Inferior parietal cortex (tissue), 1 donor: Measurements from ENCODE around the gene EPHA1.

ENCODE experiments used
- DNase-seq: peaks from one replicate; pipeline ENCODE4 v3.0.0-alpha.2; 2016; ENCODE audit errors: extremely low spot score

Gene EPHA1

DNA sequence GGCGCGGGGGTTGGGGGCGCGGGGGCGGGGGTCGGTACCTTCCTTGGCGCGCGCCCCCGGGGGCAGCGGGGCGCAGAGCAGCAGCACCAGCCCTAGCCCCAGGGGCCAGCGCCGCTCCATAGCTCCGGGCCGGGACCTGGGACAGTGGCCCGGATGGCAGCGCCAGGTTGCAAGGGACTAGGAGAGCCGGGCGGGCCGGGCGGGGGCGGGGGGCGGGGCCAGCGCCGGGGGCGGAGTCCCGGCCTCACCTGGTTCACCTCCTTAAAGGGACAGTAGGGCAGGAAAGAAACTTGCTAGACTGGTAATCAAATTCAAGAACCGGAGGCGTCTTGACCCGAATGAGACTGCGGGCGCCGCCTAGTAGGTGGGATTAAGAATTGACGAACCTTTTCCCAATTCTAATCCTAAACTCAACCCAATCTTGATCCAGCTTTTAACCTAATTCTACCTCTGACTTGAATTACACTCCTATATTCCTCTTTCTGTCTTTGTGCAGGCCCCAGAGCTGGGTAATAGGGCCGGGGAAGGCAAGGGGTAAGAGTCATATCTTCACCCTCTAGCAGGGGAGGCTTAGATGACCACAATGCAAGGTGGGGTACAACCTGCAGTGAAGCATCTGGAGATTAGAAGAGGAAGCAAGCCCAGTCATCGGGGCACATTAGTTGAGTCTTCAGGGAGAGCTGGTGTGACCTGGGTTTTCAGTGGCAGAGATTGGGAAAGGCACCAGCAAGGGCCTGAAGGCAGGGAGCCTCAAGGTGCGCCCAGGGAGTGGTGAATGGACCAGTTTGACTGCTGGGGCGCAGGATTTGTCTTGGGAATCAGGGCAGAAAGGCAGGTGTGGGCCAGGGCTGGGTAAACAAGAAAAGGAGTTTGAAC lies at the start of gene EPHA1:
Gene EPHA1, minus strand, starts transcription at position 171 of the 876 bp plus-strand sequence. Its CDS starts 51 bp downstream, at position 120.
- no peak for DNase-seq

DNA sequence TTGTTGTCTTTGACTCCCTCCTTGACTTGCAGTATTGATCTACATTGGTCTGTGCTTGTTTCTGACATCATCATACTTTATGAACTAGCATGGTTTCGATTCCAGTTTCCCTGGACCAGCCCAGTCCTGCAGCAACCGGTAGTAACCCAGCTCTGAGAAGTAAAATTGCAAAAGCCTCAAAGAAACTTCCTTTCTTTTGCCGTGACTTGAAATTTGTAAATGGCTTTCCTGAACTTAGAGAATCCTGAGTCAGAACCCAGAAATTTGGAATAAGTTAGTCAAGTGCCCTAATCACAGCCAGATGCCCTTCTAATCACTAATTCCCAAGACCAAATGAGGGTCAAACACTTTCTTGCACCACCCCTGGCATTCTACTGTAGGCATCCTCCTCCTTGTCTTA lies 49.6 kb upstream of the EPHA1 start:
- no peak for DNase-seq

DNA sequence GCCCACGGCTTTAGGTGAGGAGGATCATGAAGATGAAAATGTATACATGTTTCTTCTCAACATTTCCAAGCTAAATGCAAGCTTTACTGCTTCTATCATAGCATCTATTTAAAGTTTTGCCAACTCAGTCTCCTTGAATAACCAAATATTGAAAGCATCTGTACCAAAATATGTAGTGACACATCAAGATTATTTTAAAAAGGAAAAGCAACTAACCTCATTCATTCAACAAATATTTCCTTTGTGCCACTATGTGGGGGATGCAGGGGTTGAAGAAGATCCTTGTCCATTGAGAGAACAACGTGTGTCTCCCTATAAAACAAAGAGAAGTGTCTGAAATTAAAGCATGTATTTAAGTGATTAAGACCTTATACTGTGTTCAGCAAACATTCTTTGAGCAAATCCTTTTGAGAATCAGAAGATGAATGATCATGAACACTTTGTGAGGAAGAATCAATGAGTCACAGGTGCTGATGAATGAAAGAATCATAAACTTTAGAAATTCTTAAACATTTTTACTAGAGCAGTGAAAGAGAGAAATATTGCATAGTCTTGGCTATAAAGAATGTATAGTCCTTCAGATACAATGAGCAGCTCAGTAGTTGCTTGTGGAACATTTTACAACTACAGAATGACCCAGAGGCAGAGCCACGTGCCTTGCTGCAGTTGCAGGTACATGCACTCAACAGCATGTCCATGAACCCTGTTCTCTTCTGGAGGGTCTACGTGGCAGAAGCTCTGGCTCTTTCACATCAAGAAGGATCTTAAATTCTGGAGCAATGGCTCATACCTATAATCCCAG lies 48.5 kb upstream of the EPHA1 start:
- no peak for DNase-seq

DNA sequence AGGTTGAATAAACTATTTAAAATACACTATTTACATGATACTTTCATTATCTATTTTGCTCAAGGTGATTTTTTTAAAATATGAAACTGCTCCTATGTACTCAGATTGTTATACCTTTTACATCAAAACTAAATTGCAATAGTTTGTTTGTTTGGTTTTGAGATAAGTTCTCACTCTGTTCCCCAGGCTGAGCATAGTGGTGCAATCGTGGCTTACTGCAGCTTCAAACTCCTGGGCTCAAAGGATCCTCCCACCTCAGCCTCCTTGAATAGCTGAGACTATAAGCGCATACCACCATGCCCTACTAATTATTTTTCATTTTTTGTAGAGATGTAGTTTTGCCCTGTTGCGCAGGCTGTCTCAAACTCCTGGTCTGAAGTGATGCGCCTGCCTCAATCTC lies 47.3 kb upstream of the EPHA1 start:
- DNase-seq = no peak

DNA sequence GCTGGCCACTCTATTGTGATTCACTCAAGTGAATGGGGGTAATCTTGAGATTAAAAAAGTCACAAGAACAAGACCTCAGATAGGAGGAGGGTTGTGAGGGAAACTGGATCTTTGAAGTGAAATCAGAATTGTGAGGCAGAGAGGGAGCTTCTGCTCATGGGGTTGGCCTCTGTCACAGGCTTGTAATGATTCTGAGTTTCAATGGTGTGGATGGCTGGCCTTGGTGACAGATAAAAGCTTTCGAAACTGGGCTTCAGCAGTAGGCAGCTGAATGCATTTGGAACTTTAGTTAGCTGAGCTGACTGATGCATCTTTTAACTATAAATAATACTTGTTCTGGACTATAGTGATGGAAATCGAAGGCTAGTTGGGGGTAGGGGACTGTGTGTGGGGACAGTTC lies 46.8 kb upstream of the EPHA1 start:
- no peak for DNase-seq

DNA sequence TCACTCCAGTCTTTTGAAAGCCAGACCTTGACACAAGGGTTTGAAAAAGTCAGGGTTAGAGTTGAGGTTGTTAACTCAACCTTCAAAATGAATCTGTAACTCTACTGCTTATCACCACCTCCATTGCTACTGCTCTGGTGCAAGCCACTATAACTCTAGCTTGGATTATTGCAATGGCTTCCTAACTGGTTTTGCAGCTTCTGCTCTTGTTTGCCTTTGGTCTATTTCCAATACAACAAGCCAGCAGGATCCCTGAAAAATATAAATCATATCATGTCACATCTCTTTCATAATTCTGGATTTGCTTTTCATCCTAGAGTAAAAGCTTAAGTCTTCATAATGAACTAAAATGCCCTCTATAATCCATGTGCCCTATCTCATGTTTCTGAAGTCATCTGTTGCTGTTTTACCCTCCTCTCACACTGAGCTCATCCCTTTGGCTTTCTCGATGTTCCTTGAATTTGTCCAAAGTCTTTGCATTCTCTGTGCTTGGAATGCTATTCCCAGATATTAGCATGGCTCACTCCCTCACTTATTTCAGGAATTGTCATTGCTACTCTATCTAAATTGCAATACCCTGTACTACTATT lies 45.5 kb upstream of the EPHA1 start:
- DNase-seq = no peak

DNA sequence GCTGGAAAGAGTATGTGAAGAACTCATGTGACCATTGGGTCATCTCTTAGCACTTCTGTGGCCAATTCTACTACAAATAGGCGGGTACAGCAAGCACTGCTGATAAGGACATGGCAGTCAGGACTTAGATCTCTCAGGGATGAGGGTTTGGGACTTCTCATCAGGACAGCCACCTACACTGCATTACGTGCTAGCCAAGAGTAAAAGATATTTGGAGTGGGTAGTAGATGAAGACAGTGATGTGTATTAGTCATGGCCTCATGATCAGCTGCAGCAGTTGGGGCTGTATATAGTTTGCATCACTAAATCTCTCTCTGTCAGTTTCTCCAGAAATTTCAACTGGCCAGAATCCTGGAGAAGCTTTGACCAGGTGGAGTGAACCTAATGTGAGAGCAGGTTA lies 43.8 kb upstream of the EPHA1 start:
- no peak for DNase-seq

DNA sequence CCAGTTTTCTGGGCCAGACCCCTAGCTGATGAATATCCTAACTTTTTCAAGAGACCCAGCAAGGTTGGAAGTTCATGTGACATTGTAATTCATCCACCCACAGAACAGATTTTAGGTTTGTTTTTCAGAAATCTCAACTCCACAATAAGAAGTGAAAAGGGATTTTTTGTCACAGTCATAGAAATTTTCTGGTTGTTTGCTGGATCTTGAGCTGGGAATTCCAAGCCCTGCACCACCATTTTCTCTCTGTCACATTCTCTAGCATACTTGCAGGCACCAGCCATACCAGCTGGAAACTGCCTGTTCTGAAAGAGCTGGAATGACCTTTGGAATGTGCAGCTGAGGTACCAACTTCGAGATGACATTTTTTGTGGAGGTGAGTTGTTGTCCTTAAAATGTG lies 43.1 kb upstream of the EPHA1 start:
- DNase-seq = no peak

DNA sequence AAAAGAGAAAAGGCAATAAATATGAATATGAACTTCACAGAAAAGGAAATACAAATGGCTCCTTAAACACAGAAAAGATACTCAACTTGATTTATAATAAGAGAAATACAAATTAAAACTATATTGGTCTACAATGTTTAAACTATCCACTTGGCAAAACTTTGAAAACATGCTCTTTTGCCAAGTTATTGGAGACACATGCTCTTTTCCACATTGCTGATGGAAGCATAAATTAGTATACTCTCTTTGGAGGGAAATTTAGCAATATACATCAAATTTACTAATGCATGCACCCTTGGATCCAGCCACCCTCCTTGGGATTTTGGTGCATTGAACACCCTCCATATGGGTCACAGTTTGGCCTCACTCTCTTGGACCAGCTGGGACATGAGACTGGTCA lies 42.5 kb upstream of the EPHA1 start:
- no peak for DNase-seq

DNA sequence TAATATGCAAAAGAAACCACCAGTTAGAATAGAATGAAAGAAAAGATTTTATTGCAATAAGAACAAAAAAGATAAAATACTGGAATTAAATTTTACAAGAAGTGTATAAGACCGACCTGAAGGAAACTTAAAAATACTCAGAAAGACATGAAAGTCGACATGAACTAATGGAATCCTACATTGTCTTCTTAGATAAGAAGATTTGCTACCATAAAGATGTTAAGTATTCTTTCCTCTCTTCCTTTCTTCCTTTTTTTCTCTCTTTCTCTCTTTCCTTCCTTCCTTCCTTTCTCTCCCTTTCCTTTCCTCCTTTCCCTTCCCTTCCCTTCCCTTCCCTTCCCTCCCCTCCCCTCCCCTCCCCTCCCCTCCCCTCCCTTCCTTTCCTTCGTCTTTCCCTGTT lies 41.1 kb upstream of the EPHA1 start:
- DNase-seq = no peak

DNA sequence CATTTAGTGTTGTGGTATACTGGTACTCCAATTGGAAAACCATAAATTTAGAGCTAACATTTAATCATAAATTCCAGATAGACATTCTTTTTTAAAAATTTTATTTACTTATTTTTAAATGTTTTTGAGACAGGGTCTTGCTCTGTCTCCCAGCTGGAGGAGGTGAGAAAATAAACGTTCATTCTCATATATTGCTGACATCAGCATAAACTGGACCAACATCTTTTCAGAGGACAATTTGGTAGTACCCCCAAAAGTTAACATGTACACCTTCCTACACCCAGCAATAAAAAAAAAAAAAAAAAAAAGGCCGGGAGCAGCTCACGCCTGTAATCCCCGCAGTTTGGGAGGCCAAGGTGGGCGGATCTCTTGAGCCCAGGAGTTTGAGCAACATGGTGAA lies 39.8 kb upstream of the EPHA1 start:
- no peak for DNase-seq

DNA sequence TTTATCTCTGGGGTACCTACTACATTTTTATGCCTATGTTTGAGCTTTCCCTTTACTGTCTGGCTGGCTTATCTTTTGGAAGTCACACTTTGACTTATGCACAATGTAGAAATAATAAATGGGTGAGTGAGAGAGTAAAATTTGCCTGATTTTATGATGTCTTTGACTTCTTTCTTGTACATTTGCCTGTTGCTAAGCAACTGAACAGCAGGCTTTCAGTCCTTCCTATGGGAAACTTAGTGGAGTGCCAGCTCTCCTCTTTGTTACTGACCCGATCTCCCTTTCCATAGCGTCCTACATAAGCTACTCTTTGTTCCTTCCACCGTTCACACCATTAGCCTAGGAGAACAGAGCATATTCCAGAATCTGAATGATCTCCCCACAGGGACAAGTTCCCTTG lies 38.8 kb upstream of the EPHA1 start:
- peak; percentile 11 for DNase-seq

DNA sequence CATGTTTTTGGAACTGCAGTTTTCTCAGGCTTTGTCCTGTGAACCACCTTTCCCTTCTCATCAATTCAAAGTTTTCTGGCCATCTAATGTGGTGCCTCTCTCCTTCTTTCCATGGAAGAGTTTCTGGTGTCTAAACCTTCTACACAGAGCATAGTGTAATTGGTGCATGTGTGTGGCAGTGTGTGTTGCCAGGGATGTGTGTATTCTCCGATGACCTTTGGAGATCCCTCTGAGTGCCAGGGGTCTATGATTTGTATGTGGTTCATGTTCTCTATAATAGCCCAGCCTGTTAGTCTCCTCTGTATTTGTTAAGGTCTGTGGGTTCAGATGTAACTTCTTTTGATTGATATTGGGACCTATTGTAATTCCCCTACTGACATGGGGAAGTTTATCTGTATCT lies 36.1 kb upstream of the EPHA1 start:
- DNase-seq = no peak

DNA sequence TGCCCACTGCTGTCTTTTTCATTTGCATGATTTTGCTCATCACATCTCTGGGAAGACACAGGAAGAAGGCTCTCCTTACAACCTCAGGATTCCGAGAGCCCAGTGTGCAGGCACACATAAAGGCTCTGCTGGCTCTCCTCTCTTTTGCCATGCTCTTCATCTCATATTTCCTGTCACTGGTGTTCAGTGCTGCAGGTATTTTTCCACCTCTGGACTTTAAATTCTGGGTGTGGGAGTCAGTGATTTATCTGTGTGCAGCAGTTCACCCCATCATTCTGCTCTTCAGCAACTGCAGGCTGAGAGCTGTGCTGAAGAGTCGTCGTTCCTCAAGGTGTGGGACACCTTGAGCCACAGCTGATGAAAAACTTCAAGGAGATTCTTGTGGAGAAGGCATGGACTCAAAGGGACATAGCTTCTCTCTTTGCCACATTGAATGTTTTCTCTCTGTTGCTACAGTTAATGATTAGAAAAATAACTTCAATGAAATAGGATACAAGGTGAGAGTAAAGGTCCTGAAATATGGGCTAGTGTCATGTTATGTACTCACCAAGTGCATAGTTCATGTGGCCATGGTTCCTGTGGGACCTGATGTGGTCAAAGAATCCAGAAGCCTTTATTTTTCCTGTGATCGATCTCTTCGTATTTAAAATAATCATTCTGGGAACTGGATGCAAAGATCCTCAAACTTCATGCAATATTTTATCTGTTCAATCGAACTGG lies 35.6 kb upstream of the EPHA1 start:
- DNase-seq = no peak

DNA sequence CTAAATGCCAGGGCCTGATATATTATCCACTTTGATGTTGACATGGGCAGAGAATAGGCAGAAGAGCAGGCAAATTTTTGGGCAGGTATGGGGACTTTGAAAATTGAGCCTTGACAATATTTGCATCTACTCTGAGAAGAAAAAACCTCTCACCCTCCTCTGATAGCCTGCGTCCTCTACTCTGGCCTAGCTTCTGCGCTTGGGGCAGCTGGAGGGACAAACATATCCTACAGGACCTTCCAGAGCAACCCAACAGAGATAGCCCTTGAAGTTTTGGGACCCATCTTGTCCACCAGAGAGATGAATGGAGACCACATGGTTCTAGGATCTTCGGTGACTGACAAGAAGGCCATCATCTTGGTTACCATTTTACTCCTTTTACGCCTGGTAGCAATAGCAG lies 34.5 kb upstream of the EPHA1 start, which contains the start of gene TAS2R60:
Gene TAS2R60, plus strand, starts transcription at position 301 of the 400 bp plus-strand sequence. Its CDS starts 0 bp downstream, at position 301.
- DNase-seq = no peak

DNA sequence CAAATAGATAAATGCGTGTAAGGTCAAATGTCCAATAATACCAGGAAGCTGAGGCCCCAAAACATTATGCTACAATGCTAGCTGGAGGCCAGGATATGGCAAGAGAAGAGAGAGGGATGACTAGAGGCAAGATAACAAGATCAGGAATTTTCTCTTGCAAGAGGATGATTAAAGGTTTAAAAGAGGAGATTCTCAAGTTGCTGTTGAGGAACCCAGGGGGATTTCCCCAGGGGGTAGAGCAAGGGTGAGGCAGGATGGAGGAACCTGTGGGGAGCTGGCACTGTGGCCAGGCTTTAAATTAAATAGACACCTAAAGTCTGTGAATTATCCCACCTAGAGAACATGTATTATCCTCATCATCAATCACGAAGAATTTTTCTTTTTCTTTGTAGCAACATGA lies 31.2 kb upstream of the EPHA1 start:
- DNase-seq = no peak

DNA sequence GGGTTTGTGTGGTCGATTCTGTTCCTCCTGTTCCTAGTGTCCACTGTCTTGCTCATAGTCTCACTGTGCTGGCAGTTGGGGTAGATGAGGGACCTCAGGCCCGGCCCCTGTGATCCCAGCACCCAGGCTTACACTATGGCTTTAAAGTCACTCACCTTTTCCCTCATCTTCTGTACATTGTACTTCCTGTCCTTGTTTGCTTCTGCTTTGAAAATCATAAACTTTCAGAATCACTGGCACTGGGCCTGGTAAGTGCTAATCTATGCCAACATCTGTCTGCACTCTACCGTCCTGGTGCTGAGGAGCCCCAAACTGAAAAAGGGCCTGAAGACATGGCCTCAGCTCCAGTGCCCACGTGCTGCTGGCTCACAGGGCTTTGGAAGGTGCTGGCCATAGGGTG lies 28.9 kb upstream of the EPHA1 start:
- no peak for DNase-seq

DNA sequence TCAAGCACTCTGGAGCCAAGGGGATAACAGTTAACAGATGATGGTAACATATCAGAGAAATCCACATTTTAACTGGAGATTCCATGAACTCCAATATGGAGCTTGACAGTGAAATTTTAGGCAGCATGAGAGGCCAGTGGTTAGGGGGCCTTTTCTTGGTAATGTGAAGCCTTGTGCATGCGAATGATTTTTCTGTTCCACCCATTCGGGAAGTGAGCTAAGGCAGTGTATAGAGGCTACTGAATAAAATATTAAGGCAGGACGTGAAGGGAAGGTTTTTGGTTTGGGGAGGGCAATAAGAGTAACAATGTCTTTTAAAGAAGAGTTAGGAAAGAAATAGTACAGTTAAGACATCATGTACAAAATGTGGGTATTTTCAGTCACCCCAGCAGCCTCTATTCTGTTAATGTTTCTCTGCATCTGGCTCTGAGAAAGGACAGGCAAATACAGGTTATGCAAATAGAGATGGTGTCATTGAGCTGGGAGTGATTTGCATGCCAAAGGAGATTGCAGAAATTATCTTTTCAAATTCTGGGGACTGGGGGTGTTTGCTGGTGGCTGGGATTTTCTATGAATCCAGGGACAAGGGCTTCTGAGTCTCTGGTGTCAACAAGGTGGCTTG lies 27.8 kb upstream of the EPHA1 start:
- no peak for DNase-seq

DNA sequence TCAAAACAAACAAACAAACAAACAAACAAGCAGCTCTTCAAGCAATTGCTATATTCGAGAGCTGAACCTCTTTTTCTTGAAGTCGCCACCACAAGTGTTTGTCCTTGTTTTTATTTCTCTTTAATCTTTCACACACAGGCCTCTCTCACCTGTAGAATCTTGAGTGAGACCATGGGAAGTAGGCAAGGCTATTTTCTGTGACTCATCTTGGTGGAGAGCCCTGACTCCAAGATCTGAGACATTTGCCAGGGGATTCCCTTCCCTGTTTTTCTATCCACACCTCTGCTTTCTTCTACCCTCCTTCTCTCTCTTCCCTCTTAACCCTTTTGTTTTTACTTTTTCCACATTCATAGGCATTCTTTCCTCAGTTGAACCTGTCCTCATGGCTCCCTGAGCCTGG lies 26.6 kb upstream of the EPHA1 start:
- DNase-seq = no peak

DNA sequence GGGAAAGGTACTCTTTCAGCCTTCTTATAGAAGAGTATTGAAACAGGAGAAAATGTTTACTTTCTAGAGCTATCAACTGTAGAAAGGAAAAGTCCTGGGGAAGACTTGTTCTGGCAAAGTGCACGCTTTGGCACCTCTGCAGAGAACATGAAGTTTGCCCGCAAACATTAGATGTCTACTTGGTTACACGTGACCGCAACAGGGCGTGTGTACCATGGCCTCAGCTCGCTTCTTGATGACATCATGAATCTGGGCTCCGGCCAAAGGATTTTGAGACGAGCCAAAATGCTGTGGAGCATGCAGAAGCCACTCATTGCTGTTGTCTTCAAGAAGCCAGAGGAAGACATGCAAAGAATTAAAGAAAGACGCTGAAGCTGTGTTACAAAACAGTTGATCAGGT lies 26.0 kb upstream of the EPHA1 start:
- DNase-seq = no peak

DNA sequence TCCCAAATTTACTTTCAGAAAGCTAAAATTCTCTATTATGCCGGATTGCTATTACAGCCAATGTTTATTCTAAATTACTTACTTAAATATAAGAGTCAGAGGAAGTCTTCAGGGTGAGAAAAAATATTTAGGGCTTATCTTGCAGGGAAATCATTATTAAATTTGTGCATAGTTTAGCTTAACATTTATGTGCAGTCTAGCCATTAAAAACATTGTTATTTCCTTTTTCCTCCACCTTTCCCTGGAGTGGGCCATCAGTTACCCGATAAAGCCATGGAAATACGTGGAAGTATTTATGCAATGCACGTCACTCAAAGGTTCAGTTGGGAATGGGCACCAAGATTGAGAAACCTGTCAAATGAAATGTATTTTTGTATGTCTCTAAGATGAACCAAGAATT lies 25.1 kb upstream of the EPHA1 start:
- no peak for DNase-seq
